Fibroblast of the aortic adventitia (primary cell): ENCODE data around the gene HHATL. TPM values are rescaled to one million over a fixed set of nuclear protein-coding genes. Genes with fewer than 3 reads are reported as not detected.

ENCODE experiments used
- DNase-seq: peaks from one replicate; pipeline ENCODE4 v3.0.0-alpha.2; 2010; ENCODE audit warnings: low read depth
- H3K4me3 ChIP-seq: 2 replicates; pipeline ENCODE4 v1.5.1; 2011; ENCODE audit warnings: low read depth, mild to moderate bottlenecking, control low read depth, low read length, moderate library complexity
- CTCF ChIP-seq: IDR thresholded peaks from 2 replicates; pipeline ENCODE4 v1.5.1; 2011; ENCODE audit warnings: mild to moderate bottlenecking, low read length, control low read depth, inconsistent platforms; ENCODE audit not compliant: insufficient read depth
- total RNA-seq: library from RNA; depleted of rRNA; stranded (reverse); fragments of >200 nt; gene quantifications from 2 replicates; pipeline ENCODE4 v1.2.3, GENCODE V29; 2012; ENCODE audit warnings: low replicate concordance

Gene HHATL
- total RNA-seq, 1 donor: not detected

GRCh38 chr3:42674146-42674545, 28.5 kb downstream of the HHATL start:
- no peak for DNase-seq
- H3K4me3 ChIP-seq: no peak overlapping the region
- no peak for TF ChIP-seq CTCF

GRCh38 chr3:42673082-42673481, 29.5 kb downstream of the HHATL start:
- no peak overlapping the region for H3K4me3 ChIP-seq
- TF ChIP-seq CTCF: no peak
- no peak for DNase-seq

- no peak for TF ChIP-seq CTCF
- DNase-seq: no peak
- H3K4me3 ChIP-seq: no peak overlapping the region
Measured at GRCh38 chr3:42672515-42672914, 30.1 kb downstream of the HHATL start.

GRCh38 chr3:42670670-42671069, 31.9 kb downstream of the HHATL start:
- no peak overlapping the region for H3K4me3 ChIP-seq
- TF ChIP-seq CTCF: no peak
- no peak for DNase-seq

- DNase-seq: no peak
- no peak overlapping the region for H3K4me3 ChIP-seq
- no peak for TF ChIP-seq CTCF
Measured at GRCh38 chr3:42670051-42670576, 32.5 kb downstream of the HHATL start.

- no peak for TF ChIP-seq CTCF
- DNase-seq: peak; percentile 36
- H3K4me3 ChIP-seq: no peak overlapping the region
Measured at GRCh38 chr3:42668793-42669217, 33.8 kb downstream of the HHATL start.

GRCh38 chr3:42668413-42668760, 34.2 kb downstream of the HHATL start:
- no peak for TF ChIP-seq CTCF
- DNase-seq: no peak

More at GRCh38 chr3:42668413-42668760, 34.2 kb downstream of the HHATL start:
- H3K4me3 ChIP-seq: no peak overlapping the region
